Left renal pelvis (tissue), 4 donors: ENCODE results near the gene FLCN. TPM values are rescaled to one million over a fixed set of nuclear protein-coding genes. Genes with fewer than 3 reads are reported as not detected.

Experiments used
- DNase-seq, 4 donors: peaks; one replicate each; pipeline ENCODE4 v3.0.0-alpha.2; 2013; ENCODE audit warnings: low read depth in 4 of 4, low spot score in 3 of 4
- polyA plus RNA-seq, 4 donors: library from polyadenylated mRNA; unstranded; fragments of 120-200 nt; gene quantifications; one replicate each; pipeline ENCODE4 v1.2.1, GENCODE V29; 2013; ENCODE audit not compliant: insufficient read length in 4 of 4

Gene FLCN
- polyA plus RNA-seq, 4 donors: 16.2 to 53.8 (median 31.8) TPM

DNA sequence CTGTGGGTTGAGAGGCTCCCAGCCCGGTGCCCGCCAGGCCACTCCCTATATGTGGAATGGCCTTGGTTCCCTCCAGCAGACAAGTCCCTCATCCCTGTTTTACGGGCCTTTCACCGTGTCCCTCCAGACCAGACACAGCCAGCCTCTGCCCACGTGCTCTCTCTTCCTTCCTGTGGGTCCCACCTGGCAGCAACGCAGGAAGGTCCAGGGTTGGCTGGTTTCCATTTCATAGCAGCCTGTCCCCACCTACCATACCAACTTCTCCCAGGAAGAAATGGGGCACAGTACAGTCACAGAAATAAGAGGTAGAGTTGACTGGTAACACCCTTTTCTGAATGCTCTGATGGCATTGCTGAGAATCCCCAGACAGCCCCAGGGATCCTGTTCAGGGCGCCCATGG is 65.8 kb downstream of the FLCN start:
- no peak for DNase-seq

GRCh38 chr17:17170346-17170985 is 66.5 kb downstream of the FLCN start:
- DNase-seq: no peak

DNA sequence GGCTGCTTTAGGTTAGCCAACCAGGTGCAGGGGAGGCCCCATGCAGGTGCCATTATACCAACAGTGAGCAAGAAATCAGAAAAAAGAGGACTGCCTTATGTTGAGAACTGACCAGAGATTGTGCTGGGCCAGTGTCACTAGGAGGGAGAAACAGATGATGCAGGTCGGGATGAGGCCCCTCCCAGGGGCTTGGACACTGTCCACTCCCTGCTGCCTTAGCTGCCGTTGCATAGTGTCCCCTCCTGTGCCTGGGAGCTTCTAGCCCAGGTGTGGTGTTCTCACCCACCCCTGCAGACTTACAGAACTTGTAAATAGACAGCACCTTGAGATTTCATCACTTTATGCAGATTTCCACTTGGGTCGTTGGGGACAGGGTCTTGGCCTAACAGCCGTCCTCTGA is 67.6 kb downstream of the FLCN start:
- DNase-seq: no peak

DNA sequence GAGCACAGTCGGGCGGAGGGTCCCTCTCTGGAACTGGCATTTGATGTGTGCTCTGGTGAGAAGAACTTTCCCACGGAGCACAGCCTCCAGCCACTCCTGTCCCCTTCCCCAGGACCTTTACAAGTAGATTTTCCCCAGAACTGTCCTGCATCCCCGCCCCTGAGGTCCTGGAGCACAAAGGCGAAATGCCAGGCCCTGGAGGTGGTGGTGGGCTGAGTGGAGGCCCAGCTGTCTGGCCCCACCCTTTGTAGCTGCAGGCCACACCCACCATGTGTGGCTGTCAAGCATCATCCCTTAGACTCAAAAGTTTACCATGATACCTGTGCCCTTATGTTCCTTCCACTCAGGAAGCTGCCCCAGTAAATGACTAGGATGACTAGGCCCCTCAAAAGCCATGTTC is 68.6 kb downstream of the FLCN start:
- DNase-seq: no peak

DNA sequence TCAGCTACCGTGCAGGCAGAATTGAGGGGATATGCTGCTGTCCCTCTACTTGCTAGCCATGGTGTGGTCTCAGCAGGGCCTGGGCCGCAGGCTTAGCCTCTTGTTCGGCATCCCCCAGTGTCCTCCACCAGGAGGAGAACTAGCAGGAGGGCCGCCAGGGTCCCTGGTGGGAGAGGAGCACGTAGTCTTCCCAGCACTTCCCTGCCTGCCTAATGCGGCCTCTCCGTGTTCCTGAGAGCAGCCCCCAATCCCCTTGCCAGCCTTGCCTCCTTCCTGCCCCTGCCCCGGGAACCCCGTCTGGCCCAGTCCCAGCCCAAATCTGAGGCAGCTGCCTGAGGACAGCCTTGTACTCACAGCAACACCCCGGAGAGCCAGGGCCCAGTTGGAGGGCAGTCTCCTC is 69.0 kb downstream of the FLCN start:
- no peak for DNase-seq

DNA sequence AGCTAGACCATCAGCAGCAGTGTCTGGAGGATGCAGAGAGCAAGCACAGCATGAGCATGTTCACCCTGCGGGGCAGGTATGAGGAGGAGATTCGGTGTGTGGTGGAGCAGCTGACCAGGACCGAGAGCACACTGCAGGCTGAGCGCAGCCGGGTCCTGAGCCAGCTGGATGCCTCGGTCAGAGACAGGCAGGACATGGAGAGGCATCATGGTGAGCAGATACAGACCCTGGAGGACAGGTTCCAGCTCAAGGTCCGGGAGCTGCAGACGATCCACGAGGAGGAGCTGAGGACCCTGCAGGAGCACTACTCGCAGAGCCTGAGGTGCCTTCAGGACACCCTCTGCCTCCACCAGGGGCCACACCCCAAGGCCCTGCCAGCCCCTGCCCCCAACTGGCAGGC is 69.6 kb downstream of the FLCN start:
- DNase-seq: no peak

GRCh38 chr17:17166446-17166845 is 70.5 kb downstream of the FLCN start:
- no peak for DNase-seq

- DNase-seq: no peak
Measured at GRCh38 chr17:17165666-17166308, 71.2 kb downstream of the FLCN start.

DNA sequence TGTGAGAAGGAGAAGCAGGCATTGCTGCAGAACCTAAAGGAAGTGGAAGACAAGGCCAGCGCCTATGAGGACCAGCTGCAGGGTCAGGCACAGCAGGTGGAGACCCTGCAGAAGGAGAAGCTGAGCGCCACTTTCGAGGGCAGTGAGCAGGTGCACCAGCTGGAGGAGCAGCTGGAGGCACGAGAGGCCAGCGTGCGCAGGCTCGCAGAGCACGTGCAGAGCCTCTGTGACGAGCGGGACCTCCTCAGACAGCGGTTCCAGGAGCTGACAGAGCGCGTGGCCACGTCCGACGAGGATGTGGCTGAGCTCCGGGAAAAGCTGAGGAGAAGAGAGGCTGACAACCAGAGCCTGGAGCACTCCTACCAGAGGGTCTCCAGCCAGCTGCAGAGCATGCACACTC is 72.3 kb downstream of the FLCN start:
- no peak for DNase-seq

DNA sequence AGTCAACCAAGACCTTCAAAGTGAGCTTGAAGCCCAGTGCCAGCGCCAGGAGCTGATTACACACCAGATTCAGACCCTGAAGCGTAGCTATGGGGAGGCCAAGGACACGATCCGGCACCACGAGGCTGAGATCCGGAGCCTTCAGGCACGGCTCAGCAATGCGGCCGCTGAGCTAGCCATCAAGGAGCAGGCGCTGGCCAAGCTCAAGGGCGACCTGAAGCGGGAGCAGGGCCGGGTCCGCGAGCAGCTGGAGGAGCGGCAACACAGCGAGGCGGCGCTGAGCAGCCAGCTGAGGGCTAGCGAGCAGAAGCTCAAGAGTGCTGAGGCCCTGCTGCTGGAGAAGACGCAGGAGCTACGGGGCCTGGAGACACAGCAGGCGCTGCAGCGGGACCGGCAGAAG is 72.8 kb downstream of the FLCN start:
- no peak for DNase-seq

Other genes starting within 250 kb of the FLCN start
- 100 to 1,000 TPM; 144 to 180 (median 161) TPM for gene MPRIP, start 194.7 kb downstream of the FLCN start, polyA plus RNA-seq
- 1 to 10 TPM; 3.4 to 5.4 (median 4.6) TPM for gene PLD6, start 30.8 kb downstream of the FLCN start, polyA plus RNA-seq
- 10 to 100 TPM; 67.7 to 91.5 (median 76.3) TPM for gene COPS3, start 44.1 kb upstream of the FLCN start, polyA plus RNA-seq
- gene NT5M, start 66.2 kb upstream of the FLCN start, polyA plus RNA-seq: 1 to 10 TPM; 3.7 to 6.0 (median 4.9) TPM
- 10 to 100 TPM; 13.0 to 23.8 (median 20.8) TPM for gene MED9, start 239.8 kb upstream of the FLCN start, polyA plus RNA-seq